PC-9 (cell line): ENCODE data around the gene PUS7L. TPM values are rescaled to one million over a fixed set of nuclear protein-coding genes. Genes with fewer than 3 reads are reported as not detected.
"Not testable (repeated sequence)": the region's sequence is repeated elsewhere in the genome, so short reads cannot be mapped to it uniquely, and the experiment has no call there.

Source experiments
- BruUV-seq: library from RNA; stranded (reverse); fragments of 400-500 nt; replicated peaks from 2 replicates; lab custom pipeline; 2021; lab: Mats Ljungman, UMichigan
- CTCF ChIA-PET: fragments of 300-600 bp; sonication (Branson Sonifier 250); formaldehyde crosslinking; loops from one replicate; lab custom pipeline; 2022; ENCODE audit warnings: antibody characterized with exemption; lab: Charles Lee
- POLR2A ChIA-PET: fragments of 300-600 bp; sonication (Branson Sonifier 250); formaldehyde crosslinking; loops from one replicate; lab custom pipeline; 2022; ENCODE audit warnings: antibody characterized with exemption; ENCODE audit not compliant: unreplicated experiment; lab: Charles Lee
- DNase-seq, 2 experiments: peaks; one replicate each; pipeline versions ENCODE4 v3.0.0 to v3.0.0-alpha.2; 2015 to 2022; ENCODE audit warnings: mixed read lengths in 1 of 2
- H2AFZ ChIP-seq: fragments of 200-600 bp; sonication (generic); 2 replicates; pipeline ENCODE4 v1.8.1; 2017; ENCODE audit warnings: antibody characterized with exemption
- H3F3A ChIP-seq: fragments of 200-600 bp; sonication (generic); 2 replicates; pipeline ENCODE4 v1.8.1; 2017; ENCODE audit warnings: antibody characterized with exemption, mild to moderate bottlenecking, low read depth; ENCODE audit not compliant: insufficient read depth
- H3K27ac ChIP-seq: fragments of 200-600 bp; sonication (generic); 2 replicates; pipeline ENCODE4 v1.6.1; 2016; ENCODE audit warnings: mixed run types
- H3K27me3 ChIP-seq: fragments of 200-600 bp; sonication (generic); 2 replicates; pipeline ENCODE4 v1.6.1; 2016; ENCODE audit warnings: low read depth, mixed run types; ENCODE audit not compliant: insufficient read depth
- H3K36me3 ChIP-seq: fragments of 200-600 bp; sonication (generic); 2 replicates; pipeline ENCODE4 v1.6.1; 2016; ENCODE audit warnings: low read depth, mixed run types
- H3K4me1 ChIP-seq: fragments of 200-600 bp; sonication (generic); replicated peaks from 2 replicates; pipeline ENCODE4 v1.6.1; 2016; ENCODE audit warnings: mixed run types; ENCODE audit not compliant: insufficient read depth
- H3K4me2 ChIP-seq: fragments of 200-600 bp; sonication (generic); 2 replicates; pipeline ENCODE4 v1.6.1; 2017; ENCODE audit warnings: mixed run types
- H3K4me3 ChIP-seq: fragments of 200-600 bp; sonication (generic); 2 replicates; pipeline ENCODE4 v1.6.1; 2016; ENCODE audit warnings: mixed run types
- H3K79me2 ChIP-seq: fragments of 200-600 bp; sonication (generic); 2 replicates; pipeline ENCODE4 v1.6.1; 2017; ENCODE audit warnings: low read depth, mixed run types
- H3K9me2 ChIP-seq: fragments of 200-600 bp; sonication (generic); 2 replicates; pipeline ENCODE4 v1.8.1; 2017; ENCODE audit warnings: mild to moderate bottlenecking; ENCODE audit not compliant: insufficient read depth
- H3K9me3 ChIP-seq: fragments of 200-600 bp; sonication (generic); 2 replicates; pipeline ENCODE4 v1.8.1; 2016; ENCODE audit warnings: low read depth; ENCODE audit not compliant: insufficient read depth
- H4K20me1 ChIP-seq: fragments of 200-600 bp; sonication (generic); 2 replicates; pipeline ENCODE4 v1.8.1; 2017; ENCODE audit not compliant: insufficient read depth
- EZH2 ChIP-seq: fragments of 200-600 bp; sonication (generic); IDR thresholded peaks from 2 replicates; pipeline ENCODE4 v1.8.0; 2017; ENCODE audit warnings: antibody characterized with exemption, low read depth
- intact Hi-C: fragments of 100-400 bp; cut with micrococcal nuclease; formaldehyde crosslinking; loops from one replicate; pipeline ENCODE4 v1.10.0; 2022; ENCODE audit not compliant: unreplicated experiment
- total RNA-seq: library from RNA; stranded (reverse); gene quantifications from 2 replicates; pipeline ENCODE4 v1.2.3, GENCODE V29; 2021
- TF ChIP-seq, protein P1 (sequence below): fragments of 200-600 bp; sonication (generic); conservative IDR thresholded peaks from 2 replicates; pipeline ENCODE4 v1.6.1; 2017; ENCODE audit warnings: mixed run types, antibody characterized with exemption, mild to moderate bottlenecking, moderate library complexity

Gene PUS7L
- total RNA-seq, 1 experiment from 2014 or later, result 15.7 TPM

DNA sequence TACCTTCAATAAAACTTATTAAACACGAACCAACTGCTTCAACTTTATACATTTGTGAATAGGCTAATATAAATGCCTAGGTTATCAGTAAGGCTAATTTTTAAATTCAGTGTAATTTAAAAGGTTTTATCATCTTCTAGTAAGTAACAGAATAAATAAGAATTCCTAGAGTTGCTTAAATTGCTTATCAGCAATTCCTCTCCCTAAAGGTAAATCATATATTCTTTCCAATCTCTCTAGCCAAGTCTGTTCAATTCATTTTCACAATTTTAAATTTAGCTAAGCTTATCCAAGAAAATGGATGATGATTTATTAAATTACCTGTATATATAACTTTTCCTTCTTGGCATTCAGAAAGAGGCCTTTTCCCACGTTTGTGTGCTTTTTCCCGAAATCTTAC is 4.6 kb downstream of the PUS7L start:
- no peak for DNase-seq
- Histone ChIP-seq H3K79me2 (peaks cover 25% of the 10 kb centered on the region), H3K27me3 (no peaks in the 10 kb centered on the region), H3F3A (no peaks in the 10 kb centered on the region), H3K27ac (no peak overlapping the region), H3K9me2 (no peaks in the 10 kb centered on the region), H3K4me2 (no peak overlapping the region), H3K4me3 (no peak overlapping the region), H3K9me3 (peaks cover 17% of the 10 kb centered on the region), H2AFZ (no peak overlapping the region), H3K36me3 (peaks cover 30% of the 10 kb centered on the region), H4K20me1 (0 out of 2 replicates have a peak, but pooled peaks cover 2% of the 10 kb centered on the region), H3K4me1 (peaks cover 8% of the 10 kb centered on the region)
- CTCF ChIA-PET, result no interaction called here
- intact Hi-C loops, result no loop called here
- no TSS peak for BruUV-seq
- POLR2A ChIA-PET, result interaction anchor here (0.6 kb wide), 1 partner anchor 115 kb away, joined by 7 read pairs; no protein-coding TSS in a partner anchor
- TF ChIP-seq EZH2, result no peak
- TF ChIP-seq, protein P1, sequence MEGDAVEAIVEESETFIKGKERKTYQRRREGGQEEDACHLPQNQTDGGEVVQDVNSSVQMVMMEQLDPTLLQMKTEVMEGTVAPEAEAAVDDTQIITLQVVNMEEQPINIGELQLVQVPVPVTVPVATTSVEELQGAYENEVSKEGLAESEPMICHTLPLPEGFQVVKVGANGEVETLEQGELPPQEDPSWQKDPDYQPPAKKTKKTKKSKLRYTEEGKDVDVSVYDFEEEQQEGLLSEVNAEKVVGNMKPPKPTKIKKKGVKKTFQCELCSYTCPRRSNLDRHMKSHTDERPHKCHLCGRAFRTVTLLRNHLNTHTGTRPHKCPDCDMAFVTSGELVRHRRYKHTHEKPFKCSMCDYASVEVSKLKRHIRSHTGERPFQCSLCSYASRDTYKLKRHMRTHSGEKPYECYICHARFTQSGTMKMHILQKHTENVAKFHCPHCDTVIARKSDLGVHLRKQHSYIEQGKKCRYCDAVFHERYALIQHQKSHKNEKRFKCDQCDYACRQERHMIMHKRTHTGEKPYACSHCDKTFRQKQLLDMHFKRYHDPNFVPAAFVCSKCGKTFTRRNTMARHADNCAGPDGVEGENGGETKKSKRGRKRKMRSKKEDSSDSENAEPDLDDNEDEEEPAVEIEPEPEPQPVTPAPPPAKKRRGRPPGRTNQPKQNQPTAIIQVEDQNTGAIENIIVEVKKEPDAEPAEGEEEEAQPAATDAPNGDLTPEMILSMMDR, result no peak

DNA sequence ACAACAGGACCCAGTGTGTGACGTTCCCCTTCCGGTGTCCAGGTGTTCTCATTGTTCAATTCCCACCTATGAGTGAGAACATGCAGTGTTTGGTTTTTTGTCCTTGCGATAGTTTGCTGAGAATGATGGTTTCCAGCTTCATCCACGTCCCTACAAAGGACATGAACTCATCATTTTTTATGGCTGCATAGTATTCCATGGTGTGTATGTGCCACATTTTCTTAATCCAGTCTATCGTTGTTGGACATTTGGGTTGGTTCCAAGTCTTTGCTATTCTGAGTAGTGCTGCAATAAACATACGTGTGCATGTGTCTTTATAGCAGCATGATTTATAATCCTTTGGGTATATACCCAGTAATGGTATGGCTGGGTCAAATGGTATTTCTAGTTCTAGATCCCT is 7.2 kb downstream of the PUS7L start:
- Histone ChIP-seq H3K9me3 (peaks cover 17% of the 10 kb centered on the region), H3K36me3 (peaks cover 30% of the 10 kb centered on the region)
- H3K4me1 ChIP-seq, H3K27ac ChIP-seq, BruUV-seq, H4K20me1 ChIP-seq, H3F3A ChIP-seq, H2AFZ ChIP-seq, H3K9me2 ChIP-seq, intact Hi-C loops, H3K27me3 ChIP-seq, DNase-seq, CTCF ChIA-PET, H3K79me2 ChIP-seq, H3K4me3 ChIP-seq, POLR2A ChIA-PET, H3K4me2 ChIP-seq: not testable (repeated sequence)

DNA sequence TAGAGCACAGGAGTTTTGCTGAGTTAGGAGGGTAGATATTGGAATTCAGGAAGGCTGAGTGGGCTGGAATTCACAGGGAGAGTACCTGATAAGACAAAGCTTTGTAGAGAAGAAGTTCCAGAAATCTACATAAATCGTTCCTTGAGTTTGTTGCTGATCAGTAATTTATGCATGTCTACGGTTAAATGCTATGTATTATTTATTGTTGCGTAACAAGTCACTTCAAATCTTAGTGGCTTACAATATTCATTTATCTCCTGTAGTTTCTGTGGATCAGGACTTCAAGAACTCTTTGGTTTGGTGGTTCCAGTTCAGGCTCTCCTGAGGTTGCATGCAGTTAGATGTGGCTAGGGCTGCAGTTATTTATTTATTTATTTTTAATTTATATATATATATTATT is 7.8 kb downstream of the PUS7L start:
- ChIA-PET POLR2A (no interaction called here), CTCF (no interaction called here)
- H3K36me3 ChIP-seq, result peaks cover 30% of the 10 kb centered on the region
- no peak for DNase-seq
- 0 out of 2 replicates have a peak, but pooled peaks cover 5% of the 10 kb centered on the region for H3K79me2 ChIP-seq
- H3F3A ChIP-seq, result no peaks in the 10 kb centered on the region
- H3K27me3 ChIP-seq, result no peaks in the 10 kb centered on the region
- no peak overlapping the region for H3K4me2 ChIP-seq
- intact Hi-C loops, result no loop called here
- H4K20me1 ChIP-seq, result 0 out of 2 replicates have a peak, but pooled peaks cover 2% of the 10 kb centered on the region
- BruUV-seq, result no TSS peak
- H2AFZ ChIP-seq, result no peak overlapping the region
- H3K4me3 ChIP-seq, result no peak overlapping the region
- H3K9me3 ChIP-seq, result peaks cover 17% of the 10 kb centered on the region
- no peaks in the 10 kb centered on the region for H3K4me1 ChIP-seq
- no peaks in the 10 kb centered on the region for H3K9me2 ChIP-seq
- no peak overlapping the region for H3K27ac ChIP-seq
- no peak for TF ChIP-seq EZH2
- TF ChIP-seq, protein P1, result no peak

DNA sequence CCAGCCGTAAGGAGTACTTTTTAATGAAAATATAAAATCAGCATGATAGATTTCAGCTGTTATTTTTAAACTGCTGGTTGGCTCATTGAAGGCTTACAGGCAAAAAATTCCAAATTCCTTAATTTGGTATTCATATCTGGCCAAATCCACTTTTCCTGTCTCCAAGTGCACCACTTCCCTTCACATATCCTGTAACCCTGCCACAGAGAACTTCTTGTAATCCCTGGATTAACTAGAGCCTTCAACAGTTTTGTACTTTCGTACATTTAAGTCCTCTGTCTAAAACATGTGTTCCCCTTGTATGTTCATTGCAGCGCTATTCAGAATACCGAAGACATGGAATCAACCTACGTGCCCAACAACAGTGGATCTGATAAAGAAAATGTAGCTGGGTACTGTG is 9.6 kb downstream of the PUS7L start:
- Histone ChIP-seq H2AFZ (no peak overlapping the region), H3F3A (no peaks in the 10 kb centered on the region), H3K36me3 (peaks cover 28% of the 10 kb centered on the region), H3K27ac (no peak overlapping the region), H3K4me2 (no peak overlapping the region), H3K9me2 (no peaks in the 10 kb centered on the region), H3K9me3 (peaks cover 8% of the 10 kb centered on the region), H3K79me2 (0 out of 2 replicates have a peak, but pooled peaks cover 5% of the 10 kb centered on the region), H4K20me1 (0 out of 2 replicates have a peak, but pooled peaks cover 2% of the 10 kb centered on the region), H3K27me3 (no peaks in the 10 kb centered on the region), H3K4me1 (no peaks in the 10 kb centered on the region), H3K4me3 (no peak overlapping the region)
- ChIA-PET POLR2A (no interaction called here), CTCF (no interaction called here)
- TF ChIP-seq EZH2, result no peak
- TF ChIP-seq, protein P1, result no peak
- BruUV-seq, result no TSS peak
- intact Hi-C loops, result no loop called here
- no peak for DNase-seq
